Stimulated activated naive CD8-positive, alpha-beta T cell treated with anti-CD3 and anti-CD28 coated beads, Interleukin-15, Interleukin-2, amounts not matched to agents 100 U/mL and 50 U/mL, for 24 hours (primary cell): ENCODE results near the gene C1QL4.
"Not testable (repeated sequence)": the region's sequence is repeated elsewhere in the genome, so short reads cannot be mapped to it uniquely, and the experiment has no call there.

Experiments
- ATAC-seq: fragments of 150-1000 bp; cut with Tn5 transposase; one replicate; pipeline ENCODE4 v1.10.0; 2021
- DNase-seq: peaks from one replicate; pipeline ENCODE4 v3.0.0; 2021

C1QL4 gene

GRCh38 chr12:49301760-49302159, 35.2 kb downstream of the C1QL4 start:
- DNase-seq (peak; percentile 28), ATAC-seq (no peak)

GRCh38 chr12:49298160-49298559, 38.8 kb downstream of the C1QL4 start:
- no peak for DNase-seq

GRCh38 chr12:49297695-49298060, 39.3 kb downstream of the C1QL4 start:
- DNase-seq, result no peak
- no peak for ATAC-seq

More at GRCh38 chr12:49298160-49298559, 38.8 kb downstream of the C1QL4 start:
- no peak for ATAC-seq

GRCh38 chr12:49296836-49297694, 39.9 kb downstream of the C1QL4 start:
- peak; percentile 50 for DNase-seq
- peak; percentile 64 for ATAC-seq

- DNase-seq, result peak; percentile 81
- peak; percentile 64 for ATAC-seq
Observed at GRCh38 chr12:49296034-49296835, 40.8 kb downstream of the C1QL4 start.

- DNase-seq (no peak), ATAC-seq (no peak)
Observed at GRCh38 chr12:49295082-49295936, 41.7 kb downstream of the C1QL4 start, which contains the start of gene PRPH. Gene PRPH, plus strand, starts transcription at chr12:49295147. Its CDS starts 54 bp downstream, at chr12:49295201.

- DNase-seq (no peak), ATAC-seq (no peak)
Observed at GRCh38 chr12:49294804-49295081, 42.2 kb downstream of the C1QL4 start.

GRCh38 chr12:49294086-49294803, 42.7 kb downstream of the C1QL4 start:
- no peak for DNase-seq
- ATAC-seq, result no peak

GRCh38 chr12:49293056-49293956, 43.7 kb downstream of the C1QL4 start:
- DNase-seq, result no peak
- no peak for ATAC-seq

GRCh38 chr12:49292729-49293055, 44.3 kb downstream of the C1QL4 start:
- DNase-seq (no peak), ATAC-seq (no peak)

- ATAC-seq, result no peak
- DNase-seq, result no peak
Observed at GRCh38 chr12:49288922-49289555, 47.9 kb downstream of the C1QL4 start.

- ATAC-seq, result peak; percentile 69
- peak; percentile 70 for DNase-seq
Observed at GRCh38 chr12:49288412-49288853, 48.6 kb downstream of the C1QL4 start.

- ATAC-seq, result no peak
Observed at GRCh38 chr12:49287876-49288275, 49.1 kb downstream of the C1QL4 start.

GRCh38 chr12:49284672-49285071, 52.3 kb downstream of the C1QL4 start:
- ATAC-seq (no peak), DNase-seq (no peak)

More at GRCh38 chr12:49287876-49288275, 49.1 kb downstream of the C1QL4 start:
- no peak for DNase-seq

- DNase-seq (no peak), ATAC-seq (no peak)
Observed at GRCh38 chr12:49283541-49284429, 53.2 kb downstream of the C1QL4 start.

- not testable (repeated sequence) for ATAC-seq, DNase-seq
Observed at GRCh38 chr12:49282740-49283375, 54.1 kb downstream of the C1QL4 start.
